ENCODE measurements around the gene HAUS7.
"Not testable (repeated sequence)": the region's sequence is repeated elsewhere in the genome, so short reads cannot be mapped to it uniquely, and the experiment has no call there.

Gene HAUS7

GRCh38 chrX:153406903-153407302, 63.5 kb downstream of the HAUS7 start:
- TF ChIP-seq CSDC2 (CRISPR knock-in tag; IDR thresholded peaks at IDR 0.05) (no peak), PATZ1 (CRISPR knock-in tag; IDR thresholded peaks at IDR 0.05; ENCODE audit: borderline replicate concordance) (no peak)
- no peak for ATAC-seq

GRCh38 chrX:153406011-153406410, 64.4 kb downstream of the HAUS7 start:
- ATAC-seq: no peak
- TF ChIP-seq ZFP3 (CRISPR knock-in tag; IDR thresholded peaks at IDR 0.05): no peak
- no peak for TF ChIP-seq CSRNP3 (CRISPR knock-in tag; IDR thresholded peaks at IDR 0.05)
- TF ChIP-seq CSDC2 (CRISPR knock-in tag; IDR thresholded peaks at IDR 0.05): no peak
- TF ChIP-seq CREB5 (CRISPR knock-in tag; IDR thresholded peaks at IDR 0.05; ENCODE audit: low read depth): no peak
- TF ChIP-seq ZFP30 (CRISPR knock-in tag; IDR thresholded peaks at IDR 0.05): no peak
- no peak for TF ChIP-seq ARNTL (CRISPR knock-in tag; IDR thresholded peaks at IDR 0.05; ENCODE audit: borderline replicate concordance, low read depth)
- no peak for TF ChIP-seq ESRRG (CRISPR knock-in tag; IDR thresholded peaks at IDR 0.05)
- no peak for TF ChIP-seq ZNF565 (CRISPR knock-in tag; conservative IDR thresholded peaks at IDR 0.05; ENCODE audit: low read depth)
- no peak for TF ChIP-seq ZNF70 (CRISPR knock-in tag; IDR thresholded peaks at IDR 0.05)
- TF ChIP-seq OSR1 (CRISPR knock-in tag; IDR thresholded peaks at IDR 0.05): no peak
- no peak for TF ChIP-seq ZNF8 (CRISPR knock-in tag; IDR thresholded peaks at IDR 0.05)
- no peak for TF ChIP-seq SNAI2 (CRISPR knock-in tag; IDR thresholded peaks at IDR 0.05)
- no peak for TF ChIP-seq POU6F1 (CRISPR knock-in tag; IDR thresholded peaks at IDR 0.05; ENCODE audit: borderline replicate concordance, low read depth)
- no peak for TF ChIP-seq GLIS3 (CRISPR knock-in tag; IDR thresholded peaks at IDR 0.05)
- no peak for TF ChIP-seq BACH2 (CRISPR knock-in tag; IDR thresholded peaks at IDR 0.05; ENCODE audit: borderline replicate concordance)
- no peak for TF ChIP-seq PPARA (CRISPR knock-in tag; IDR thresholded peaks at IDR 0.05; ENCODE audit: borderline replicate concordance)
- no peak for TF ChIP-seq ZC3H10 (CRISPR knock-in tag; IDR thresholded peaks at IDR 0.05)

- no peak for ATAC-seq
- TF ChIP-seq PPARA (CRISPR knock-in tag; IDR thresholded peaks at IDR 0.05; ENCODE audit: borderline replicate concordance) (no peak), PATZ1 (CRISPR knock-in tag; IDR thresholded peaks at IDR 0.05; ENCODE audit: borderline replicate concordance) (no peak), ZNF70 (CRISPR knock-in tag; IDR thresholded peaks at IDR 0.05) (no peak), POU6F1 (CRISPR knock-in tag; IDR thresholded peaks at IDR 0.05; ENCODE audit: borderline replicate concordance, low read depth) (no peak), ZNF565 (CRISPR knock-in tag; conservative IDR thresholded peaks at IDR 0.05; ENCODE audit: low read depth) (no peak), RARB (CRISPR knock-in tag; IDR thresholded peaks at IDR 0.05) (no peak), ARNTL (CRISPR knock-in tag; IDR thresholded peaks at IDR 0.05; ENCODE audit: borderline replicate concordance, low read depth) (no peak), ZFP30 (CRISPR knock-in tag; IDR thresholded peaks at IDR 0.05) (no peak), CSDC2 (CRISPR knock-in tag; IDR thresholded peaks at IDR 0.05) (no peak), BACH2 (CRISPR knock-in tag; IDR thresholded peaks at IDR 0.05; ENCODE audit: borderline replicate concordance) (no peak), ZNF8 (CRISPR knock-in tag; IDR thresholded peaks at IDR 0.05) (no peak), CREB5 (CRISPR knock-in tag; IDR thresholded peaks at IDR 0.05; ENCODE audit: low read depth) (no peak), ZC3H10 (CRISPR knock-in tag; IDR thresholded peaks at IDR 0.05) (no peak), ESRRG (CRISPR knock-in tag; IDR thresholded peaks at IDR 0.05) (no peak)
Measured at GRCh38 chrX:153405426-153405825, 65.0 kb downstream of the HAUS7 start.

- ATAC-seq: not testable (repeated sequence)
Measured at GRCh38 chrX:153404333-153404732, 66.0 kb downstream of the HAUS7 start.
